ENCODE data around the gene E2F3. TPM values are rescaled to one million over a fixed set of nuclear protein-coding genes. Genes with fewer than 3 reads are reported as not detected.
A peak's percentile ranks its signal among the peaks of the same experiment; 100 is the strongest.

The E2F3 gene
- total RNA-seq, 1 donor: 6.2 TPM

GRCh38 chr6:20389066-20389465 is 12.6 kb upstream of the E2F3 start:
- no peaks in the 10 kb centered on the region for H3K9me3 ChIP-seq (ENCODE audit: low read depth, low read length)
- DNase-seq (ENCODE audit: insufficient read length, low spot score, missing footprints): no peak
- H2AFZ ChIP-seq (ENCODE audit: low read length): no peak overlapping the region
- no peak overlapping the region for H3K4me3 ChIP-seq (ENCODE audit: insufficient read depth, low read length)
- H3K27me3 ChIP-seq (ENCODE audit: insufficient read depth, low read length): no peaks in the 10 kb centered on the region
- TF ChIP-seq, protein P1, sequence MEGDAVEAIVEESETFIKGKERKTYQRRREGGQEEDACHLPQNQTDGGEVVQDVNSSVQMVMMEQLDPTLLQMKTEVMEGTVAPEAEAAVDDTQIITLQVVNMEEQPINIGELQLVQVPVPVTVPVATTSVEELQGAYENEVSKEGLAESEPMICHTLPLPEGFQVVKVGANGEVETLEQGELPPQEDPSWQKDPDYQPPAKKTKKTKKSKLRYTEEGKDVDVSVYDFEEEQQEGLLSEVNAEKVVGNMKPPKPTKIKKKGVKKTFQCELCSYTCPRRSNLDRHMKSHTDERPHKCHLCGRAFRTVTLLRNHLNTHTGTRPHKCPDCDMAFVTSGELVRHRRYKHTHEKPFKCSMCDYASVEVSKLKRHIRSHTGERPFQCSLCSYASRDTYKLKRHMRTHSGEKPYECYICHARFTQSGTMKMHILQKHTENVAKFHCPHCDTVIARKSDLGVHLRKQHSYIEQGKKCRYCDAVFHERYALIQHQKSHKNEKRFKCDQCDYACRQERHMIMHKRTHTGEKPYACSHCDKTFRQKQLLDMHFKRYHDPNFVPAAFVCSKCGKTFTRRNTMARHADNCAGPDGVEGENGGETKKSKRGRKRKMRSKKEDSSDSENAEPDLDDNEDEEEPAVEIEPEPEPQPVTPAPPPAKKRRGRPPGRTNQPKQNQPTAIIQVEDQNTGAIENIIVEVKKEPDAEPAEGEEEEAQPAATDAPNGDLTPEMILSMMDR (IDR thresholded peaks at IDR 0.05; ENCODE audit: extremely low read depth, low read depth, low read length): no peak
- H3K4me2 ChIP-seq (ENCODE audit: insufficient read depth, low read length): no peak overlapping the region
- no peaks in the 10 kb centered on the region for H3K4me1 ChIP-seq (ENCODE audit: insufficient read depth, low read length)
- H4K20me1 ChIP-seq (ENCODE audit: insufficient read depth, low read length): no peaks in the 10 kb centered on the region
- no peaks in the 10 kb centered on the region for H3K36me3 ChIP-seq (ENCODE audit: insufficient read depth, low read length)
- H3K27ac ChIP-seq (ENCODE audit: low read depth, low read length): no peak overlapping the region
- no peaks in the 10 kb centered on the region for H3K79me2 ChIP-seq (ENCODE audit: insufficient read depth, low read length)

- Histone ChIP-seq H3K9me3 (ENCODE audit: low read depth, low read length) (peaks cover 2% of the 10 kb centered on the region), H2AFZ (ENCODE audit: low read length) (no peak overlapping the region), H3K4me1 (ENCODE audit: insufficient read depth, low read length) (no peaks in the 10 kb centered on the region), H3K27me3 (ENCODE audit: insufficient read depth, low read length) (no peaks in the 10 kb centered on the region), H4K20me1 (ENCODE audit: insufficient read depth, low read length) (no peaks in the 10 kb centered on the region), H3K4me3 (ENCODE audit: insufficient read depth, low read length) (no peak overlapping the region), H3K4me2 (ENCODE audit: insufficient read depth, low read length) (no peak overlapping the region), H3K27ac (ENCODE audit: low read depth, low read length) (no peak overlapping the region), H3K79me2 (ENCODE audit: insufficient read depth, low read length) (no peaks in the 10 kb centered on the region), H3K36me3 (ENCODE audit: insufficient read depth, low read length) (no peaks in the 10 kb centered on the region)
- TF ChIP-seq, protein P1 (IDR thresholded peaks at IDR 0.05; ENCODE audit: extremely low read depth, low read depth, low read length): no peak
- DNase-seq (ENCODE audit: insufficient read length, low spot score, missing footprints): no peak
These were observed 8.4 kb upstream of the E2F3 start for GRCh38 chr6:20393297-20393696.

DNA sequence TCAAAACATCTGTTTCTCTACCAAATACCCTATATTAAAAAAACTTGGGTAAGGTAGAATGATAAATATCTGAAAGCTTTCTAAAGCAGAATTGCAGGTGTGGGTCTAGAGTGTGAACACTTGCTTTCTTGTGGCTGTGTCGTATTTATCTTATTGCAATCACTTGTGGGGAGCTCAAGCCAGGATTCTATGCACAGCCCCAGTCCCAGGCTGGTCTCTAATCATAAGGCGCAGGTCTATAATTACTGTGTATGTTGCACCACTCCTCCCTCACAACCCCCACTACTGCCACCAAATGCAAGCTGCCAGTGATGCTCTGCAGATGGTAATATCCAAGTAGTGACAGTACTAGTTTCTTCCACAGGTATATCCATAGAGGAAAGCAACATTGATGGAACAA is 2.2 kb upstream of the E2F3 start:
- peaks cover 7% of the 10 kb centered on the region for H3K4me1 ChIP-seq (ENCODE audit: insufficient read depth, low read length)
- peak; percentile 70 for DNase-seq (ENCODE audit: insufficient read length, low spot score, missing footprints)
- peaks cover 12% of the 10 kb centered on the region for H3K79me2 ChIP-seq (ENCODE audit: insufficient read depth, low read length)
- H3K27ac ChIP-seq (ENCODE audit: low read depth, low read length): no peak overlapping the region
- no peak overlapping the region for H3K4me3 ChIP-seq (ENCODE audit: insufficient read depth, low read length)
- H2AFZ ChIP-seq (ENCODE audit: low read length): no peak overlapping the region
- peaks cover 2% of the 10 kb centered on the region for H3K9me3 ChIP-seq (ENCODE audit: low read depth, low read length)
- no peaks in the 10 kb centered on the region for H3K36me3 ChIP-seq (ENCODE audit: insufficient read depth, low read length)
- H3K27me3 ChIP-seq (ENCODE audit: insufficient read depth, low read length): no peaks in the 10 kb centered on the region
- no peak overlapping the region for H3K4me2 ChIP-seq (ENCODE audit: insufficient read depth, low read length)
- TF ChIP-seq, protein P1 (IDR thresholded peaks at IDR 0.05; ENCODE audit: extremely low read depth, low read depth, low read length): no peak
- no peaks in the 10 kb centered on the region for H4K20me1 ChIP-seq (ENCODE audit: insufficient read depth, low read length)

- Histone ChIP-seq H3K27ac (ENCODE audit: low read depth, low read length) (peak overlapping the region; percentile 1), H3K4me1 (ENCODE audit: insufficient read depth, low read length) (peaks cover 7% of the 10 kb centered on the region), H3K4me2 (ENCODE audit: insufficient read depth, low read length) (peak overlapping the region; percentile 91), H2AFZ (ENCODE audit: low read length) (peak overlapping the region; percentile 83), H3K79me2 (ENCODE audit: insufficient read depth, low read length) (peaks cover 22% of the 10 kb centered on the region), H3K27me3 (ENCODE audit: insufficient read depth, low read length) (no peaks in the 10 kb centered on the region), H3K4me3 (ENCODE audit: insufficient read depth, low read length) (peak overlapping the region; percentile 71), H3K9me3 (ENCODE audit: low read depth, low read length) (peaks cover 2% of the 10 kb centered on the region), H4K20me1 (ENCODE audit: insufficient read depth, low read length) (peaks cover 5% of the 10 kb centered on the region), H3K36me3 (ENCODE audit: insufficient read depth, low read length) (peaks cover under 1% of the 10 kb centered on the region)
- peak; percentile 66 for DNase-seq (ENCODE audit: insufficient read length, low spot score, missing footprints)
- TF ChIP-seq, protein P1 (IDR thresholded peaks at IDR 0.05; ENCODE audit: extremely low read depth, low read depth, low read length): peak; percentile 33
These were observed 1.0 kb upstream of the E2F3 start for GRCh38 chr6:20400456-20401204.

Measured in osteoblast (primary cell).